Activated CD8-positive, alpha-beta memory T cell treated with anti-CD3 and anti-CD28 coated beads, Interleukin-2, amount 50 U/mL, for 24 hours (primary cell): Measurements from ENCODE around the gene MEIKIN.

Source experiments
- DNase-seq: peaks from one replicate; pipeline ENCODE4 v3.0.0-alpha.2; 2020; ENCODE audit errors: extremely low read depth

The MEIKIN gene

DNA sequence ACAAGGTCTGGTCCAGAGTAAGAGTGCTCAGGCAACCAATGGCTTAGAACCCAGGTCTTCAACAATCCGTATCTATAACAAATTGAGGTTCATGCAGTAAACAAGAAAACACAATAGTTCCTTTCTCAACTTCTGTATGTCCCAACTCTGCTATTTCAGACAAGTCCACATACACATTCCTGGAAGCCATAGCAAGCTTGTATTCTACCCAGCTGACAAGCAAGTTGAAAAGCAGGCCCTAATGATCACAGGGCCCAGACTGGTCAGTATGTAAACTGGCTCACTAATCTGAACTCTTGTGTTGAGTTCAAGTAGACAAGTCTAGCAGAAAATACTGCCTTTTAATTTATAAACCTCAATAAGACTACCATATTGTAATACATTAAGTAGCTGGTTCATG, 175.5 kb downstream of the MEIKIN start:
- no peak for DNase-seq

DNA sequence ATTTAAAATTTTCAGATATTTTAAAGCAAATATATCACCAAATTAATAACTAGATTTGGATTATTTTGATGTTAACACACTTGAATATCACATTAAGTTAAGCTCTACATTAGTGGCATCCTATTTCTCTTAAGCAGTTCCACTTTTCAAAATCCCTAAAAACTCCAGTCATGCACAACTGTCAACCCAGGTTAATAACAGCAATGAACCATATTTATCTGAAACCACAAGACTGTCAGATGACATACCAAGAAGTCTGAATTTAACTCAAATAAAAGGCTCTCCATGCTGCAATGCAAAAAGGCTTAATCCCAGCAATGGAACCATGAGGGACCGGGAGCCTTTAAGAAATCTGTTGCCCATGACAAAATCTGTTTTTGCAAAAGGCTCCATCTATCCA, 176.1 kb downstream of the MEIKIN start:
- DNase-seq, result no peak

DNA sequence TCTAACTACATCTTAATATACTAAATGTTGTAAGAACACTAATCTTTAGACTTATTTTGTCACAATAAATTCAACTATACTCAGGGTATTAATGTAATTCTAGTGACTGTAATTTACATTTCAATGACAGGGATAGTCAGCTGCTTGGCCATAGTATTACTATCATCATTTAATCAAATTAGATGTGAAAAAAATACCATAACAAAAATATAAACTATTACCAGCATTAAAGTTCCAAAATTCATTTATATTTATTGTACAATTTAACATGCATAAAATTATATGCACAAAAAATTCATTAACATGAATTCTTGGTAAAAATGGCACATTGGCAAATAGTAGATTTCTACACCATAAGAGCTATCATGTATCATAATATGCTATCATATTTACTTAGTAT, 177.6 kb downstream of the MEIKIN start:
- DNase-seq, result no peak

DNA sequence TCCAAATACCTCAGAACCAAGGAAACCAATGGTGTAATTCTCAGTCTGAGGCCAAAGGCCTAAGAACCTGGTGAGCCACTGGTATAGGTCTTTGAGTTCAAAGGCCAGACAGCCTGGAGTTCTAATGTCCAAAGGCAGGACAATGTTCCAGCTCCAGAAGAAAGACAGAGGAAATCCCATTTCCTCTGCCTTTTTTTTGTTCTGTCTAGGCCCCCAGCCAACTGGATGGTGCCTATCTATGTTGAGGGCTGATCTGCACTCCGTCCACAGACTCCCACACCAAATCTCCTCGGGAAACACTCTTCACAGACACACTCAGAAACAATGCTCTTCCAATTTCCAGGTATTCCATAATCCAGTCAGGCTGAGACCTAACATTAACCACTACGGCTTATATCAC, 178.8 kb downstream of the MEIKIN start:
- DNase-seq, result no peak

DNA sequence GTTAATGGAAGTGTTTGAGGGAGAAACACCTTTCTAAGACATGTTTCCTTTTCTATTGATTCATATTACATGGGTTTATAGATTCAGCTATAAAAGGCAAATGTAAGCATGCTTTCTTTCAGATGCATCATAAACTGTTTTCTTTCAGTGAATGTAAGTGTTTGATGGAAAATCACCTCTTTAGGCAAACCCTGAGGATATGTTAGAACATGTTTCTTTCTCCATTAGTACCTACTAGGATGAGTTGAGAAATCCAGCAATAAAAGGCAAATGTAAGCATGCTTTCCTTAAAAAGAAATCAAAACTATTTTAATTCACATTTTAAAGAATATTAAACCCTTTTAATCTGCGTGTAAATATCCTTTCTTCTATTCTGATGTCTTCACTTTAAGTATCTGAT, 180.2 kb downstream of the MEIKIN start:
- no peak for DNase-seq

DNA sequence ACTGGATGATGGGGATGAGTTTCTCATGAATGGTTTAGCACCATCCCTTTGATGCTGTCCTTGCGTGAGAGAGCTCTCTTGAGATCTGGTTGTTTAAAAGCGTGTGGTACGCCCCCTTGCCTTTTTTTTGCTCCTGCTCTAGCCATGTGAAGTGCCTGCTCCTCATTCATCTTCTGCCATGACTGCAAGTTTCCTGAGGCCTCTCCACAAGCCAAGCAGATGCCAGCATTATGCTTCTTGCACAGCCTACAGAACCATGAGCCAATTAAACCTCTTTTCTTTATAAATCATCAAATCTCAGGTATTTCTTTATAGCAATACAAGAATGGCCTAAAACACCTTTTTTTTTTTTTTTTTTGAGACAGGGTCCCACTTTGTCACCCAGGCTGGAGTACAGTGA, 181.5 kb downstream of the MEIKIN start:
- no peak for DNase-seq

DNA sequence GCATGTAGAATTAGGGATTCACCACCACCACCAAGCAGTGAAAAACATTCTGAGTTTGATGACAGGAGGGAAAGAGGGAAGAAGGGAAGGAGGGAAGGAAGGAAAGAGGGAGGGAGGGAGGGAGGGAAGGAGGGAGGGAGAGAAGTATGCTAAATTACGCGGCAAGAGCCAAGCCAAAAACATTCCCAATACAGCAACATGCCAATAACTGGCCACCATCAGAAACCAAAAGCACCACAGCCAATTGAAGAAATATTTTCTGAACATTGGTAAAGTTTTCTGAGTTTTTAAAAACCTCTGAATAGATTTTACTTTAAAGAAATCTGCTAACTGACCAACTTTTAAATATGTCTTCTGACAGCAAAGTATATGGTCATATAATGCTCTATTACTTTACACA, 184.7 kb downstream of the MEIKIN start:
- DNase-seq, result no peak

DNA sequence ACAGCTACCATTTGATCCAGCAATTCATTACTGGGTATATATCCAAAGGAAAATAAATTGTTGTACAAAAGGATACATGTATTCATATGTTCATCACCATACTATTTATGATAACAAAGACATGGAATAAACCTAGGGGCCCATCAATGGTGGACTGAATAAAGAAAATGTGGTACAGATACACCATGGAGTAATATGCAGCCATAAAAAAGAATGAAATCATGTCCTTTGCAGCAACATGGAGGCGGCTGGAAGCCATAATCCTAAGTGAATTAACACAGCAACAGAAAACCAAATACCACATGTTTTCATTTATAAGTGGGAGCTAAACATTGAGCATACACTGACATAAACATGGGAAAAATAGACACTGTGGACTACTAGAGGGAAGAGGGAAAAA, 185.8 kb downstream of the MEIKIN start:
- no peak for DNase-seq

DNA sequence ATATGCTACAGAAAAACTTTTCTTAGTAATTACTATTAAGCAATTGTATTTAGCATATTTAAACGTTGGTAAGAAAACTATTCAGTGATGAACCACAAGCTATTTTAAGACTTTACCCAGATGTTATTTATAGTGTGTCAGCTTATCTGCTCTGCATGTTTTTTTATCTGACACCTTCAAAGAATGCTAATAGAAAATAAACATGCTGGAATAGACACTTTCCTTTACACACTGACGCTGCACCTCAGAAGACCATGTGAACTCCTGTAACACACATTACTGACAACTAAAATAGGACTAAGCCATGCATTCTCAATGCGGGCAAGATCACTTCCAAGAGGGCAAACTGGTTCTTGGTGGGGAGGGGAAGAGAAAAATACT, 187.0 kb downstream of the MEIKIN start:
- DNase-seq, result no peak

DNA sequence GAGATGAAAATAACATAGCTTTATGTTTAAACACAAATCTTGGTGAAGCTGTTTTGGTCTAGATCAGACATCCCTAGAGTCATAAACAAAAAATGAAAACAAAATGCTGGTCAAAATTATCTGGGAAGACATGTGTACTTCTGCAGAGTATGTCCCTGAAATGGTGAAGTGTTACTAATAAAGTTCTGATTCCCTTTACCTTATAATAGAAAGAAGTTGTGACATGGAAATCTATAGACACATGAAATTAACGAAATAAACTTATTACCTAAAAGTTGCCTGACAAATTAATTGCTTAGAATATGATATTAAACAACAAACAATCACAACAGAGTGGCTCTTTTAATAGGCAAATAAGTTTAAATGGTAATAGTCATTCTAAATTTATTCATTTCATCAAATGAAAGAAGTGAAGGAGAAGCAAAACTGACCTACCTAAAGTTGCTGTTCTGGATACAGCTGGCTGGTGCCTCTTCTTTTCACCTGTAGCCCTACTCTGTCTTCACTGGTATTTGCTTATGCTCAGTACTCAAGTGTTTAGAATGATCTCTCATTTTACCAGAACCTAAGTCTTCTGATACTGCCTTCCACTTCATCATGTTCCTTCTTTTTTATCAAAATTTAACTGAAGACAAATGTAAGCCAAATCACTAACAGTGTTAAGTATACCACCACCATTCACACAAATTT, 187.5 kb downstream of the MEIKIN start:
- DNase-seq, result no peak
